Mesendoderm (in vitro differentiated cells): ENCODE measurements around the gene VPS37B.

Experiments used
- DNase-seq: peaks from one replicate; pipeline ENCODE4 v3.0.0; 2013
- H2AK5ac ChIP-seq: 2 replicates; pipeline ENCODE4 v1.6.1; 2013; ENCODE audit warnings: low read length, inconsistent platforms
- H2BK120ac ChIP-seq: 2 replicates; pipeline ENCODE4 v1.6.1; 2013; ENCODE audit warnings: low read depth, mild to moderate bottlenecking, low read length, moderate library complexity, mixed read lengths
- H2BK15ac ChIP-seq: replicated peaks from 2 replicates; pipeline ENCODE4 v1.6.1; 2013; ENCODE audit warnings: low read depth, mild to moderate bottlenecking, moderate library complexity
- H2BK5ac ChIP-seq: 2 replicates; pipeline ENCODE4 v1.6.1; 2013; ENCODE audit warnings: low read length, inconsistent platforms
- H3K18ac ChIP-seq: 2 replicates; pipeline ENCODE4 v1.6.1; 2013; ENCODE audit warnings: mild to moderate bottlenecking, low read length, mixed read lengths
- H3K23ac ChIP-seq: one replicate; pipeline ENCODE4 v1.6.1; 2013; ENCODE audit warnings: low read length
- H3K27ac ChIP-seq: 2 replicates; pipeline ENCODE4 v1.5.1; 2013; ENCODE audit warnings: low read depth, mild to moderate bottlenecking, inconsistent platforms, low read length, moderate library complexity
- H3K27me3 ChIP-seq: 2 replicates; pipeline ENCODE4 v1.6.1; 2013; ENCODE audit warnings: low read length, control low read depth, mild to moderate bottlenecking, inconsistent platforms; ENCODE audit not compliant: insufficient read depth, poor library complexity
- H3K36me3 ChIP-seq: 2 replicates; pipeline ENCODE4 v1.6.1; 2013; ENCODE audit warnings: low read length, inconsistent platforms; ENCODE audit not compliant: control insufficient read depth, insufficient read depth
- H3K4ac ChIP-seq: one replicate; pipeline ENCODE4 v1.6.1; 2013; ENCODE audit warnings: low read depth, mild to moderate bottlenecking, low read length, moderate library complexity
- H3K4me1 ChIP-seq: 2 replicates; pipeline ENCODE4 v1.6.1; 2013; ENCODE audit warnings: low read depth, low read length, inconsistent platforms; ENCODE audit not compliant: control insufficient read depth
- H3K4me2 ChIP-seq: 2 replicates; pipeline ENCODE4 v1.6.1; 2013; ENCODE audit warnings: low read length
- H3K4me3 ChIP-seq: 2 replicates; pipeline ENCODE4 v1.5.1; 2013; ENCODE audit warnings: mild to moderate bottlenecking, low read length
- H3K56ac ChIP-seq: one replicate; pipeline ENCODE4 v1.6.1; 2013; ENCODE audit warnings: low read length
- H3K79me1 ChIP-seq: 2 replicates; pipeline ENCODE4 v1.6.1; 2013; ENCODE audit warnings: low read length, inconsistent platforms
- H3K79me2 ChIP-seq: 2 replicates; pipeline ENCODE4 v1.6.1; 2013; ENCODE audit warnings: mild to moderate bottlenecking, low read length; ENCODE audit not compliant: control insufficient read depth, insufficient read depth
- H3K9ac ChIP-seq: 2 replicates; pipeline ENCODE4 v1.6.1; 2013; ENCODE audit warnings: low read length, inconsistent platforms
- H4K5ac ChIP-seq: one replicate; pipeline ENCODE4 v1.6.1; 2013; ENCODE audit warnings: low read length
- H4K8ac ChIP-seq: one replicate; pipeline ENCODE4 v1.6.1; 2013; ENCODE audit warnings: low read depth, mild to moderate bottlenecking, control low read depth, low read length, moderate library complexity
- WGBS: extraction: QIAGEN DNeasy Blood & Tissue Kit; methylation state at CpG from one replicate; pipeline ENCODE4 v1.1.7; 2013; ENCODE audit warnings: low lambda C conversion rate, missing lambda C conversion rate; ENCODE audit not compliant: insufficient coverage; ENCODE audit errors: extremely low coverage; 5-methylcytosine and 5-hydroxymethylcytosine counted together

VPS37B gene

GRCh38 chr12:122884091-122884826 lies 11.7 kb downstream of the VPS37B start:
- WGBS: no CpG with 5 or more reads among the region's 6 CpGs
- no peaks in the 10 kb centered on the region for H3K36me3 ChIP-seq
- no peak overlapping the region for H3K4me3 ChIP-seq
- no peak overlapping the region for H2BK15ac ChIP-seq
- H2AK5ac ChIP-seq: no peak overlapping the region
- H3K4me2 ChIP-seq: no peak overlapping the region
- H2BK120ac ChIP-seq: no peak overlapping the region
- no peak overlapping the region for H4K8ac ChIP-seq
- H2BK5ac ChIP-seq: no peak overlapping the region
- H3K79me2 ChIP-seq: no peaks in the 10 kb centered on the region
- no peak overlapping the region for H3K56ac ChIP-seq
- DNase-seq: no peak
- H4K5ac ChIP-seq: no peak overlapping the region
- peaks cover 2% of the 10 kb centered on the region for H3K27me3 ChIP-seq
- no peak overlapping the region for H3K9ac ChIP-seq
- H3K79me1 ChIP-seq: peaks cover 19% of the 10 kb centered on the region
- no peak overlapping the region for H3K27ac ChIP-seq
- no peak overlapping the region for H3K23ac ChIP-seq
- no peak overlapping the region for H3K4ac ChIP-seq
- no peak overlapping the region for H3K18ac ChIP-seq
- peaks cover 3% of the 10 kb centered on the region for H3K4me1 ChIP-seq

GRCh38 chr12:122882908-122883558 lies 12.9 kb downstream of the VPS37B start:
- no peak overlapping the region for H2BK120ac ChIP-seq
- H3K9ac ChIP-seq: no peak overlapping the region
- H3K79me1 ChIP-seq: peaks cover 15% of the 10 kb centered on the region
- H3K27ac ChIP-seq: no peak overlapping the region
- H3K4me2 ChIP-seq: no peak overlapping the region
- H3K56ac ChIP-seq: no peak overlapping the region
- H3K18ac ChIP-seq: no peak overlapping the region
- no peaks in the 10 kb centered on the region for H3K79me2 ChIP-seq
- H3K27me3 ChIP-seq: peaks cover 2% of the 10 kb centered on the region
- H3K36me3 ChIP-seq: no peaks in the 10 kb centered on the region
- WGBS: no CpG with 5 or more reads among the region's 11 CpGs
- H3K4me3 ChIP-seq: no peak overlapping the region
- H3K4me1 ChIP-seq: no peaks in the 10 kb centered on the region
- H3K4ac ChIP-seq: no peak overlapping the region
- no peak overlapping the region for H3K23ac ChIP-seq
- no peak overlapping the region for H2BK15ac ChIP-seq
- no peak overlapping the region for H4K5ac ChIP-seq
- H2AK5ac ChIP-seq: no peak overlapping the region
- no peak for DNase-seq
- H2BK5ac ChIP-seq: no peak overlapping the region
- H4K8ac ChIP-seq: no peak overlapping the region

- H3K18ac ChIP-seq: no peak overlapping the region
- no peak overlapping the region for H4K5ac ChIP-seq
- H3K56ac ChIP-seq: peak overlapping the region; percentile 7
- H3K4me2 ChIP-seq: no peak overlapping the region
- H2BK5ac ChIP-seq: no peak overlapping the region
- peak; percentile 62 for DNase-seq
- no peak overlapping the region for H2BK120ac ChIP-seq
- H3K4me3 ChIP-seq: no peak overlapping the region
- H3K23ac ChIP-seq: no peak overlapping the region
- no peaks in the 10 kb centered on the region for H3K4me1 ChIP-seq
- H3K9ac ChIP-seq: no peak overlapping the region
- H2AK5ac ChIP-seq: no peak overlapping the region
- no peak overlapping the region for H2BK15ac ChIP-seq
- no peaks in the 10 kb centered on the region for H3K36me3 ChIP-seq
- H3K79me2 ChIP-seq: no peaks in the 10 kb centered on the region
- no peak overlapping the region for H3K27ac ChIP-seq
- H3K4ac ChIP-seq: no peak overlapping the region
- H3K27me3 ChIP-seq: peaks cover 2% of the 10 kb centered on the region
- H3K79me1 ChIP-seq: peaks cover 9% of the 10 kb centered on the region
- no peak overlapping the region for H4K8ac ChIP-seq
- no CpG with 5 or more reads among the region's 8 CpGs for WGBS
Measured at GRCh38 chr12:122880668-122881067, 15.3 kb downstream of the VPS37B start.

- no peak overlapping the region for H2BK120ac ChIP-seq
- H3K79me2 ChIP-seq: no peaks in the 10 kb centered on the region
- peaks cover 3% of the 10 kb centered on the region for H3K27me3 ChIP-seq
- no peak overlapping the region for H2BK15ac ChIP-seq
- WGBS: no CpG with 5 or more reads among the region's 10 CpGs
- no peak overlapping the region for H4K5ac ChIP-seq
- H3K9ac ChIP-seq: no peak overlapping the region
- H3K23ac ChIP-seq: no peak overlapping the region
- H3K4ac ChIP-seq: no peak overlapping the region
- no peaks in the 10 kb centered on the region for H3K4me1 ChIP-seq
- no peak overlapping the region for H3K56ac ChIP-seq
- no peak overlapping the region for H3K4me2 ChIP-seq
- no peak overlapping the region for H2BK5ac ChIP-seq
- H3K4me3 ChIP-seq: no peak overlapping the region
- no peak overlapping the region for H4K8ac ChIP-seq
- DNase-seq: no peak
- H3K18ac ChIP-seq: no peak overlapping the region
- H3K36me3 ChIP-seq: no peaks in the 10 kb centered on the region
- no peak overlapping the region for H3K27ac ChIP-seq
- no peak overlapping the region for H2AK5ac ChIP-seq
- peaks cover 9% of the 10 kb centered on the region for H3K79me1 ChIP-seq
Measured at GRCh38 chr12:122880155-122880667, 15.7 kb downstream of the VPS37B start.

- no peaks in the 10 kb centered on the region for H3K36me3 ChIP-seq
- no peak overlapping the region for H3K9ac ChIP-seq
- H3K18ac ChIP-seq: no peak overlapping the region
- H2BK15ac ChIP-seq: no peak overlapping the region
- peaks cover 8% of the 10 kb centered on the region for H3K27me3 ChIP-seq
- H3K23ac ChIP-seq: no peak overlapping the region
- no peak overlapping the region for H3K4me2 ChIP-seq
- no peak overlapping the region for H2BK120ac ChIP-seq
- H2AK5ac ChIP-seq: no peak overlapping the region
- WGBS: no CpG with 5 or more reads among the region's 17 CpGs
- no peak overlapping the region for H3K56ac ChIP-seq
- no peak overlapping the region for H4K5ac ChIP-seq
- H3K4me1 ChIP-seq: no peaks in the 10 kb centered on the region
- H3K4me3 ChIP-seq: no peak overlapping the region
- H3K79me2 ChIP-seq: no peaks in the 10 kb centered on the region
- H4K8ac ChIP-seq: no peak overlapping the region
- H3K27ac ChIP-seq: no peak overlapping the region
- H3K79me1 ChIP-seq: peaks cover 8% of the 10 kb centered on the region
- DNase-seq: no peak
- no peak overlapping the region for H3K4ac ChIP-seq
- H2BK5ac ChIP-seq: no peak overlapping the region
Measured at GRCh38 chr12:122878780-122879612, 16.9 kb downstream of the VPS37B start.
